HG03520 (cell line): ENCODE data around the gene POLR3GL.

ENCODE experiments used
- ATAC-seq: cut with Tn5 transposase; IDR thresholded peaks from one replicate; pipeline ENCODE4 v1.9.1; 2021; ENCODE audit warnings: mild to moderate bottlenecking, moderate library complexity; ENCODE audit not compliant: unreplicated experiment

POLR3GL gene

DNA sequence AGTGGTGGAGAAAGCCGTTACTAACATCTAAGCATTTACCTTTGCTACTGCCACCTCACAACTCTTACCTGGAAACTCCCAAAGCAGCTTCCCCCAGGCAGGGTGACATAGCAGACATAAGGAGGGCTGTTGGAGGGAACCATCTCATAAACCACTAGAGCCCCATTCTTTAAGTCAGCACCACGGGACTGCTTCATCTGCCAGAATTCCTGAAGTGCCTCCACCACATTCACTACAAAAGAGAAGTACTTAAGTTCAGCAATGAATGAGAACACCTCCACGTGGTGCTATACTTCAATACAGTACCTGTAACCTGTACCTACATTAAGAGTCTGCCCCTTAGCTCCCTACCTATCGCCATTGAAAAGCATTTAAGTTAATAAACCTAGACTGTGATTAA lies 16.9 kb upstream of the POLR3GL start:
- no peak for ATAC-seq

DNA sequence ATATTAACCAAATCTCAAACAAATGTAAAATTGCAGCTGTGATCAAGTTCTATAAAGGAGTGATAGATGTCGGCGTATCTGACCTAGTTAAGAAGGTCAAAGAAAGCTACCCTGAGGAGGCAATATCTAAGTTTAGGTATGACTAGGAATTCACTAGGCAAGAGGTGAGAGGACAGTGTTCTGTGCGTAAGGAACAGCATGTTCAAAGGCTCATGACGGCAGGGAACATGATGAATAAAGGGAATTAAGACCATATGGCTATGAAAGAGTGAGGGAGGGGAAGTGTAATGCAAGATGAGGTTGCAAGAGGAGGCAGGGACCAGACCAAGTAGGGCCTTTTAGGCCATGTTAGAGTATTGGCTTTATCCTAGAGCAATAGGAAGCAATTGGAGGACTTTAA lies 15.3 kb upstream of the POLR3GL start:
- no peak for ATAC-seq

GRCh38 chr1:145951526-145951925 lies 13.0 kb upstream of the POLR3GL start:
- no peak for ATAC-seq

DNA sequence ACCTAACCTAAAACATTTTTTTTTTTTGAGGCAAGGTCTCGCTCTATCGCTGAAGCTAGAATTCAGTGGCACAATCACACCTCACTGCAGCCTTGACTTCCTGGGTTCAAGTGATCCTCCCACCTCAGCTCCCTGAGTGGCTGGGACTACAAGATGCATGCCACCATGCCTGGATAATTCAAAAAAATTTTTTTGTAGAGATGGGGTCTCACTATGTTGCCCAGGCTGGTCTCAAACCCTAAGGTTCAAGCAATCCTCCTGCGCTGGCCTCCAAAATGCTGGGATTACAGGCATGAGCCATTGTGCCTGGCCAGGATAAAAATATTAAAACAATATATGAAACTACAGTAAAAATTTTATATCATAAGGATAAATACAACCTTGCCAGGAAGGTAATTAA lies 11.6 kb upstream of the POLR3GL start:
- ATAC-seq = no peak

- ATAC-seq = no peak
These were observed 10.6 kb upstream of the POLR3GL start for GRCh38 chr1:145953861-145954260.

DNA sequence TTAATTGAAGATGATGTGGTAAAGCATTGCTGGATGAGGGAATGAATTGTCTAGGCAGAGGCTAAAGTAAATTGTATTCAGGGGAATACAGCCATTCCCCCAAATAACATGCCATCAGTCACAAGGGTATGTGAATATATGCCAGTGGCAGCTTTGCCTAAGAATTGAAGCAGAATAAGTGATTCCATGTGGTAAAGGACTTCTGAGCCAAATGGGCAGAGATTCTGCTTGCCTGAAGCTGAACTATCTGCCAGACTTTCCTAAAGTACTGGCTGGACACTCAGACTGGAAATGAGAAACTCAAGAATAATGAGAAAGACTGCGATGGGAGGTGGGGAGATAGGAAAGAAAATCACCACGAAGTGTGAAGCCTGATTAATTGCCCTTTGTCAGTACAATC lies 9.1 kb upstream of the POLR3GL start:
- no peak for ATAC-seq

DNA sequence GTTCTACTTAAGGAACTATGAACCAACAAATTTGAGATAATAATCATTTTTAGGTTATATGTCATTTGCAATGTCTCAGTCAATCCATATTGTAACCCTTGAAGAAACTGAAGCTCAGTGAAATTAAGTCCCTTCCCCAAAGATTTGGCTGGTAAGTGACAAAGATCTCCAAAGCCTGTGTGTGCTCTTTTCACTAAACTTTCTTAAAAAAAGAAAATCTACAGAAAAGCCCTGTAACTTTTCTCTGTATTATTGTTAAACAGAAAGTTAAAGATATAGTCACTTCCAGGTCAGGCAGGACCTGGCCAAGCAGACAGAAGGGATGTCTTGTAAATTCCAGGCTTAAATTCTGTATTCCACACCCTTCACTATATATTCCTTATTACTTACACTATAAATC lies 8.1 kb upstream of the POLR3GL start:
- ATAC-seq = no peak

DNA sequence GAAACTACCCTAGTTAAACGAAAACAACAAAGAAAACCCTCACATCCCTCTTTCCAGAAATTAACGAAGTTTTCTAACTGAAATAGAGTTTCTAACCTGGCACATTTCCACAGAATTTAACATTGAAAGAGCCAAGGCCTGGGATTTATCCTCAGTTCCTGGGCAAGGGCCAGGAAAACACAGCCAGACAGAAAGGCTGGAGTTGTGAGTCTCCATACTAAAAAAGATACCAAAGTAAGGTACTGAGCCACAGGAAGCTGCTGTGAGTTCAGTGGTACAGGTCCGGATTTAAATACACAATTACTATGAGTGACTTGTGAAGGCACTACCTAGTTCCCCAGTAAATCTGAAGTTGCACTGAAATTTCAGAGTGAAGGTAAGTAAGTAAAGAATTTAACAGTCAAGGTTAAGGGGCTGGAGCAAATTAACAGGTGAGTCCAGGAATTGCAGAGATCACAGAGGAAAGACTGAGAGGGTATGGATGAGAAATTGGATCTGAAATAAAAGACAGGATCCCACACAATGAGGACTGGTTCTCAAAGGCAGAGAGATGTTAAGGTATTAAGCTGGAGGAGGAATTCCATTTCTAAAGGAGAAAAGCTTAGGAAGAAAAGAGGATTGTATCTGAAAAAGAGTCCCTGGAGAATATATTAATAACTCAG lies 7.6 kb upstream of the POLR3GL start:
- no peak for ATAC-seq

DNA sequence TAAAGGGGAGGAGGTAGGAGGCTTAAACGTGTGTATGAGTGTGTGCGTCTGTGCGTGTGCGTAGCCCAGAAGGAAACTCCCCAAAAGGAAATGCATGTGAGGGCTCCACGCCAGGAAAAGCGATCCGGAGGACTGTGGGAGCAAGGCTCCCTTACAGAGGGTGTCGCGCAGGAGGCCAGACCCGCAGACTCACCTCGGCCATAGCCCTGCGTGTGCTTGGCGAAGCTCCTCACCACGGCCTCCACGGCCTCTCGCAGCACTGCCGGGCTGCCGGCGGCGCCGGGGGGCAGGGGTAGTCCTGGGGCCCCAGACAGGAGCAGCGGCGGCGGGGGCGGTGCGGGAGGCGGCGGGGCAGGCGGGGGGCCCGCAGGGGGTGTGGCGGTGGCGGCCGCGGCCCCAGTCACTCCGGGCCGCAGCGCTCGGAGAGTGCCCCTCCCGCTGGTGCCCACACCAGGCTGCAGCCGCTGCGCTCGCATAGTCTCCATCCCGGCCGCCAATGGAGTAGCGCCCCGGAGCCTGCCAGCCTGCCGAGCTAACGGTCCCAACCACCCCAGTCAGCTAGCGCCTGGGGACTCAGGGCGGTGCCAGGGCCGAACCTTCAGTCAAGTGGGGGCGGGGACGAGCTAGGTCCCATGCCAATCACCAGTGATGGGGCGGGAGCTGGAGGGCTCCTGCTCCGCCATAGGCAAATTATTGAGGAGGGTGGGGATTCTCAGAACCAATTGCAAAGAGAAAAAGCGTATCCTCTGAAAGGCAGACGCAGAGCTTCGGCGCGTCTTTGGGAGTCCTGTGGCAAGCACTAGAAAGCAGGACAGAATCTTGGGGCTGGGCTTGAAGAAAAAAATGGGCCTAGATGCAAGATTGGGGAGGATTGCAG lies 6.8 kb upstream of the POLR3GL start, which contains the start of gene LIX1L:
TSS of gene LIX1L (minus strand) at position 575 of the 877 bp plus-strand sequence. CDS start at position 485, 90 bp downstream.
- peak; percentile 78 for ATAC-seq

DNA sequence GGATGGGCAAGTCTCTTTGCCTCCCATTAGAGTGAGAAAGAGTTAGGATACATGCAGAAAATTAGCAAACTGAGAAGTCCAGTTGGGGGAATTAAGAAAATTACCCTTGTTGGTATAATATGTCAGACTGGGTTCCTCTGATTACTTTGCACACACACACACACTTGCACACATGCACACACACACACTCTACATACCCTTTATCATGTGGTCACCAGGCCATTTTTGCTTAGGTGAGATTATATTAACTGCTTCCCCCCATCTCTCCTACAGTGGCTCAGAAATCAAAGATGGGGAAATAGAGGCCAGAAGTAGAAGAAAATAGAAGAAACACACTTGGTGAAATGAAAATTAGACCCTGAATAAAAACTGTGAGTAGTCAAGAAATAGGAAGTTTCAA lies 5.8 kb upstream of the POLR3GL start:
- ATAC-seq = no peak

GRCh38 chr1:145959333-145959732 lies 5.2 kb upstream of the POLR3GL start:
- ATAC-seq = no peak

DNA sequence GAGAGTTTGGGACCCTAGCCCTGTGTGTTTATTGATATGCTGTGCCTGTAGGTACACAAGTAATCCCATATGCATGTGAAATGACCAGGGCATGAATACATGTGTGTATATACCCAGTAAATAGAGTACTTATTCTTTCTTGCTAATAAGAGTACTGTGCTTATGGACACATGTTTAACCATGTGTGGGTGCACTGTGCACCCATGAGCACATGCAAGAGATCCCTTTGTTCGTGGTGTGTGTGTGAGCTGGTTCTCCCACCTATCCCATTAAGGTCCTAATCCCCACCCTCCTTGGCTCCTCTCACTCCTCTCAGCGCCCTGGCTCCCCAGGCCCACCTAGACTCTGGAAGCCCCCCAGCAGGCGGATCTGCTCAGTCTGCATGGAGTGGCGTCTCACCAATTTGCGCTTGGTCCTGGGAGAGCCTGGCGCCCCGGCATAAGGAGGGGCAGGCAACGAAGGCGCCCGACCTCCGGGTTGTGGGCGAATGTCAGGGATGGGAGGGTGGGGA lies 4.5 kb upstream of the POLR3GL start:
- no peak for ATAC-seq

DNA sequence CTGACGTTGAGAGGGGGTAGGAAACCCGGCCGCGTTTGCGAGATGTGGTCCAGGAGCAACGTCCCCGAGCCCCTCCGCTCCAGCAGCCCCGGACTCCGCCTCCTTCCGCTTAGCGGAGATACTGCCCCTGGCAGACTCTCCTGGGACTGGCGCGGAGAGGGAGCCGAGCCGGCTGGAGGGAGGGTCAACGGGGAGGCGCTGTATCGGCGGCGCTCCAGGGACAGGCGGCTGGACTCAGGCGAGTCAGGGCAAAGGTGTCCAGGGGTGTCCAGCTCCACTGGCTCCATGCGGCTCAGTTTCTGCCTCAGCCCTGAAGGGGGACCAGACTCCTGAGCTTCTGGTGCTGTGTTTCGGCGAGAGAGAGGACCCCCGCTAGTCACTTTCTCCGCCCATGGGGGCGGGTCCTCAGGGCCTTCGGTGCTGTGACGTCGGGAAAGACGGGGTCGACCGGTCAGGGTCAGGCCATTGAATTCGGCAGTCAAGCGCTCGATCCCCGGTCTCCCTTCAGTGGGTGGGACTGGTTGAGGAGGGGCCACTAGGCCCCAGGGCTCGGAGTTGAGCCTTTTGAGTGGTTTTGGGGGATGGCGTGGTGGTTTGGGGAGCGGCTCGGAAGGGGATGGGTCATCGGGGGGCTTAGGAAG lies 3.9 kb upstream of the POLR3GL start:
- ATAC-seq = no peak

DNA sequence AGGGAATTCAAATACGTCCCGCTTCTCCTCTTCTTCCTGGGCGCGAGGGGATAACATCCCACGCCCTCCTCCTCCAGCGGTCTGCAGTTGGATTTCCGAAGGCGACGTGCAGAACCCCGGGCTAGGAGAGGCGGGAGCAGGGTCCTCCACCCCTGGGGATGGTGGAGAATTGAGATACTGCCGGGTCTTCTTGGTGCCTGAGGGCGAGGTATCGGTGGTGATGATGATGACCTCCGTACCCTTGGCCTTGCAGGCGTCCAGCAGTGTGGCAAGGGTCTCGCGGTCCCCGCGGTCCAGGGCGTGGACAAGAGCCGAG lies 3.4 kb upstream of the POLR3GL start:
- no peak for ATAC-seq

DNA sequence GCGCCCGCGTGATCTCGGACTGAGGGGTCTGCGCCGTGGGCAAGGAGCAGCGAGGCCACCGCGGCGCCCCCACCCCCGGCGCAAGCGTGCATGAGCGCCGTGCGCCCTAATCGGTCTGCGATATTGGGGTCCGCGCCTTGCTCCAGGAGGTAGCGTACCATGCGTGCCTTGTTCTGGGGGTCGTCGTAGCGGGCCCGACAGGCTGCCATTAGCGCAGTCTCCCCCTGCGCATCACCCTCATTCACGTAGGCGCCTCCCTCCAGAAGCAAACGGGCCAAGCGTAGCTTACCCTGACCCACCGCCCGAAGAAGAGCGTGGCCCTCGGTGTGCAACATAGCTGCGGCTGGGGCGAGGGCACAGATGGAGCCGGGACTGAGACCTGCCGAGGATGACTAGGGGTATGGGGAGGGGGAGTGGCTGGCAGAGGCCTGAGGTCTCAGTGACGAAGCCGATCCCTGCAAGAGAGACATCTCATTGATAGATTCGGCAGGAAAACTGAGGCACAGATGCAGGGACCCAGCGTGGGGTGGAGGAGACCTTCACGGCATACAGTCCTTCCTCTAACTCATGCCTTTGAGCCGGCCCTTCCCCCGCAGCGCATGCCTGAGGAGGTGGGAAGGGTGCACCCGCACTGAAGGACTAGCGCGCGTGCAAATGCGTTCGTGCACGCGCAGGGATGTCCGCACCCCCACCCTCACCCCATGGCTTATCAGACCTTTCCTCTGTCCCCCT lies 2.9 kb upstream of the POLR3GL start:
- ATAC-seq = no peak

- no peak for ATAC-seq
These were observed 2.1 kb upstream of the POLR3GL start for GRCh38 chr1:145962157-145963102.

GRCh38 chr1:145963265-145964019 lies 1.0 kb upstream of the POLR3GL start:
- ATAC-seq = no peak

DNA sequence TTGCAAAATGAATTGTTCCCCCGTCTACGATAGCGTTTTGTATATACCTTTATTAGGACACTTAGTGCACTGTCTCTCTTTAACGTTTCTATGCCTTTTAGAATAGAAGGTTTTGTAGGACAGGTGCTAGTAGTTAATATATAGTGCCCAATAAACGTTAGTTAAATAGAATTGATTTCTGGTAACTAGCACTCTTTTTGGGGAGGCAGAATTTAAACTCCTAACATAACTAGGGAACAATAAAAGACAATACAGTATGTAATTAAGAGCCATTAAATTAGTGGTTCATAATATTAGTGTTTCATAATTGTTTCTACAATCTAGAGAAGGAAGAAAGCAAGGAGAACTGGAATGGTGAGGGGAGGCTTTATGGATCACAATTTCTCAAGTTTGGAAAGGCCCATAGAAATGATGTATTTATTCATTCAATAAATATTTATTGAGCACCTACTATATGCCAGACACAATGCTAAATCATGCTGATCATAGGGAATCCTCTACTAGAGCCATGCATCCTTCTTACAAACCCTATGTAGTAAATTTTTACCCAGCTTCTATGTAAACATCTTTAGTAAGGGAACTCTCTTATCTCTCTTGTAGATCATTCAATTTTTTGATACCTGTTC lies 742 bp downstream of the POLR3GL start:
- ATAC-seq = no peak

GRCh38 chr1:145967288-145967687 lies 2.8 kb downstream of the POLR3GL start:
- ATAC-seq = no peak
